ENCODE results near the gene NTRK1.

NTRK1 gene

GRCh38 chr1:156879876-156880275 lies 19.2 kb downstream of the NTRK1 start:
- no peak for DNase-seq (ENCODE audit: low read depth in 2 of 2, low spot score in 1 of 2)

GRCh38 chr1:156880473-156880872 lies 19.8 kb downstream of the NTRK1 start:
- no peak for DNase-seq (ENCODE audit: low read depth in 2 of 2, low spot score in 1 of 2)

- no peak for DNase-seq (ENCODE audit: low read depth in 2 of 2, low spot score in 1 of 2)
These were observed 20.4 kb downstream of the NTRK1 start for GRCh38 chr1:156881101-156881500.

GRCh38 chr1:156881663-156882062 lies 21.0 kb downstream of the NTRK1 start:
- no peak for DNase-seq (ENCODE audit: low read depth in 2 of 2, low spot score in 1 of 2)

GRCh38 chr1:156882543-156882942 lies 21.9 kb downstream of the NTRK1 start:
- DNase-seq (ENCODE audit: low read depth in 2 of 2, low spot score in 1 of 2) = no peak

- DNase-seq (ENCODE audit: low read depth in 2 of 2, low spot score in 1 of 2) = no peak
These were observed 23.3 kb downstream of the NTRK1 start for GRCh38 chr1:156883919-156884318.

GRCh38 chr1:156884560-156885184 lies 24.0 kb downstream of the NTRK1 start:
- DNase-seq (ENCODE audit: low read depth in 2 of 2, low spot score in 1 of 2) = no peak

GRCh38 chr1:156885314-156885713 lies 24.6 kb downstream of the NTRK1 start:
- no peak for DNase-seq (ENCODE audit: low read depth in 2 of 2, low spot score in 1 of 2)

GRCh38 chr1:156885880-156886355 lies 25.3 kb downstream of the NTRK1 start:
- DNase-seq (ENCODE audit: low read depth in 2 of 2, low spot score in 1 of 2) = no peak

- DNase-seq (ENCODE audit: low read depth in 2 of 2, low spot score in 1 of 2) = no peak
These were observed 26.1 kb downstream of the NTRK1 start for GRCh38 chr1:156886583-156887281.

GRCh38 chr1:156887317-156887716 lies 26.7 kb downstream of the NTRK1 start:
- no peak for DNase-seq (ENCODE audit: low read depth in 2 of 2, low spot score in 1 of 2)

GRCh38 chr1:156887734-156888133 lies 27.1 kb downstream of the NTRK1 start:
- DNase-seq (ENCODE audit: low read depth in 2 of 2, low spot score in 1 of 2) = no peak

- DNase-seq (ENCODE audit: low read depth in 2 of 2, low spot score in 1 of 2) = peak; percentile 26 to 28
These were observed 29.3 kb downstream of the NTRK1 start for GRCh38 chr1:156889802-156890580.

GRCh38 chr1:156892190-156893047 lies 31.8 kb downstream of the NTRK1 start:
- DNase-seq (ENCODE audit: low read depth in 2 of 2, low spot score in 1 of 2) = peak; percentile 61 to 72

- no peak for DNase-seq (ENCODE audit: low read depth in 2 of 2, low spot score in 1 of 2)
These were observed 32.6 kb downstream of the NTRK1 start, which contains the start of gene PEAR1 for GRCh38 chr1:156893048-156893953. Gene PEAR1, plus strand, starts transcription at chr1:156893718. Its CDS starts 10,209 bp downstream, at chr1:156903927.

GRCh38 chr1:156894001-156894400 lies 33.3 kb downstream of the NTRK1 start:
- no peak for DNase-seq (ENCODE audit: low read depth in 2 of 2, low spot score in 1 of 2)

GRCh38 chr1:156894711-156895454 lies 34.2 kb downstream of the NTRK1 start:
- DNase-seq (ENCODE audit: low read depth in 2 of 2, low spot score in 1 of 2) = no peak

- no peak for DNase-seq (ENCODE audit: low read depth in 2 of 2, low spot score in 1 of 2)
These were observed 34.8 kb downstream of the NTRK1 start for GRCh38 chr1:156895455-156895812.

GRCh38 chr1:156895927-156896326 lies 35.3 kb downstream of the NTRK1 start:
- DNase-seq (ENCODE audit: low read depth in 2 of 2, low spot score in 1 of 2) = no peak

Data from stimulated activated CD8-positive, alpha-beta memory T cell treated with anti-CD3 and anti-CD28 coated beads, Interleukin-4, amount 100 ng/mL, for 1 hour (primary cell).